Embryonic facial prominence (tissue), 1 donor: ENCODE results near the gene NTMT2.
"Not testable (repeated sequence)": the region's sequence is repeated elsewhere in the genome, so short reads cannot be mapped to it uniquely, and the experiment has no call there.

Source experiments
- DNase-seq: peaks from one replicate; pipeline ENCODE4 v3.0.0-alpha.2; 2016; ENCODE audit errors: extremely low spot score

NTMT2 gene

DNA sequence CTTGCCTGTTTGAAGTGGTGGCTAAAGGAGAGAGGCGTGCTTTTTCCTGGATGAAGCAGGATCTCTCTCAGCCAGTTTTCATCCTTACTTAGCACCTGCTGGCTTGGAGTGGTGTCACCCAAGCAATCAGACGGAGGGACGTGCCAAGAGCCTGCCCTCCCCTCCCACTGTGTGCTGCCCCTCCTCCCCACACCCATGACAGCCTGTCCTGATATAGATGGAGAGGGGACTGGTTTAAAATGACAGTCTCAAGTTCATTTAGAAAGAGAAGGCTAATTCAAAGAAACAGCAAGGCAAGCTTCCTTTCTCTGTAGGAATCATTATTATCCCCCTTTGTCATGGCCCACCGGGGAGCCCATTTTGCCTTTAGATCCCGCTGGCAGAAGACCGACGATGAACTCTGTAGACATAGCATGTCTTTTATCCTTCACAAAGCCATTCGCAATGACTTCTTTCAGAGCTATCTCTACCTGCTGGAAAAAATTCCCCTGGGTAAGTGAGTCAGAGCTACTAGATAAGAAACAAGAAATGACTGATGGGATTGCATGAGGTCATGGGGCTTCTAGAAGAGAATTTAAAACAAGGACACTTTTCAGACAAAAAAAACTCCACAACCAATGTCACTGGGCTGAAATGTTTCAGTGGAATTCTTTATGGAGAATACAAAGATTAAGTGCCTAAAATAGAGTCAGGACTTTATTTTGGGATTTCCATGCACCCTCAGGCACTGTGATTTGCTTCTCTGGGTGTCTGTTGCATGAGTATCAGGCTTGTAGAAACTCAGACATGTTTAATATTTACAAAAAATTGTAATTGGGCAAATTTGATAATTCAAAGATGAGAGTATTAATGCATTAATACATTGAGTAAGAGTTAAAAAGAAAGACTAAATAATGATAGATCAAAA is at the start of gene NTMT2:
NTMT2 (plus strand) TSS at position 190 of the 907 bp plus-strand sequence; CDS start at position 339, 149 bp downstream.
- no peak for DNase-seq

DNA sequence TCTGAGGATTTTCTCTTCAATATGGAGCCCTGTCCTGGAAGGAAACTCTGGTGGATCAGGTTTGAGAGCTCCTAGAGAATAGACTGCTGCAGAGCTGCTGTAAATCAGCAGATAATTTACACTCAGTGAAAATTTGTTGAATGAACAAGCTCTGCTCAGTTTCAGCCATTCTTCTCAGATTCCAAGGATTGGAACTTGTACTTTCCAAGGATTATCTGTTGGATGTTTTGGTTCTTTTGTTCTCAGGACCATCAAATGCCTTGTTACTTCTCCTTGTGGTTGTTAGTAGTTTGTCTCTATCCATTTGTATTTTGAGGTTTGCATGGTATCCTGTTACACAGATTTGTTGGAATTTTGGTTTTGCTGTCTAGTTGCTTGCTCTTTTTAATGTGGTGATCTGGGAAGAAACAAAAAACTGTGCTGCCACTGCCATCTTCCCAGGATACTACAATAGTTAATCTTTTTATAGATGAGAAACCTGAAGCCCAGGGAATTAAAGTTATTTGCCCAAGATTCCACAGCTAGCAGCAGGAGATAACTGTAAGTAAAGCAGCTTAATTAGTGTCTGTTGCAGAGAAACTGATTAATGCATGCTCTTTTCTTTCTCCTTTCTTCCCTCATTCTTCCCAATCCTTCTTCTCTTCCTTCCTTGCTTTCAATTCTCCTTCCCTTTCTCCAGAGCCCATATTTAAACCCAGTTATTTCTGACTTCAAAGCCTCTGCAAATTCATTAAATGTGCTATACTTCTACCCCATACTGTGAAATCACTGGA is 49.6 kb upstream of the NTMT2 start:
- no peak for DNase-seq

DNA sequence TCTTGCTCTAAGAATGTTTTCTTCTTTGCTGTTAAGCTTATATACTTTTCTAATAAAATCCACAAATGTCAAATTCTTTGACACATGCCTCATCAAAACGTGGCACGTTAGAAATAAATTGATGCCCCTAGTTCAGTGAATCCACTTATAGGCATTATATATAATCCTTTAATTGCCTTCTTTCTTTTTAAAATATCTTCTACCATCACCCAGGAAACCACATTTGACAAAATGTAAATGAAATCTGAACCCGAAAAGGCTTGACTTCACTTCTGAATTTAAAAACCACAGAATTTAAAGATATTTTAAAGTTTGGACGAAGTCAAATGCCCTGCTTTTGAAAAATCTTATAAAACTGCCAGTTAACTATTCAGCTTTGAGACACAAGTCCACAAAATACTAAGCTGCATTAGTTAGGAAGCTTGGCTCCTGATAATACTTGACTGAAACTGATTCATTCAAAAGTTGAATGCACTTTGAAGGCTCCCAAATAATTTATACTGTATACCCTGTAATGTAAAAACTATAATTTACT is 48.9 kb upstream of the NTMT2 start:
- DNase-seq = no peak

DNA sequence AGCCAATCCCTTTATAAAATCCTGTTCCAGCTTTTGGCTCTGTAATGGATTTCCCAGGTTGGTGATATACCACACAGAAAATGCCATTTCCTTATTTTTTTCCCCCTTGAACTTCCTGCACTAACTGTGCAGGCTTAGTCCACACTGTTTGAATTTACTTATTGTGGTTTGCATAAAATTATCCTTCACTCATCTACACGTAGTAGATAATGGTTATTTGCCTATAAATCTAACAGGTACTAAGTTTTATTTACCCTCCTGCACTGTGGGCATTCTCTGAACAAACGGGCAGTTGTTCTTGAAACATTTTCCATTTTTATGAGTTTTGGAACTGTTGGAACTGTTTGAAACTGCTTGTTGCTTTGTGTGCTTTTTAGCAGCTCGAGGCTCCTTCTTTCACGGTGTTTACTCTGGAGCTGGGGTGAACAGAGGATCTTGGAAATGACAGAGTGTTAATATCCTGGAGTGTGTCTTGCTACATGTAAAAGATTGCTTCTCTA is 48.3 kb upstream of the NTMT2 start:
- no peak for DNase-seq

DNA sequence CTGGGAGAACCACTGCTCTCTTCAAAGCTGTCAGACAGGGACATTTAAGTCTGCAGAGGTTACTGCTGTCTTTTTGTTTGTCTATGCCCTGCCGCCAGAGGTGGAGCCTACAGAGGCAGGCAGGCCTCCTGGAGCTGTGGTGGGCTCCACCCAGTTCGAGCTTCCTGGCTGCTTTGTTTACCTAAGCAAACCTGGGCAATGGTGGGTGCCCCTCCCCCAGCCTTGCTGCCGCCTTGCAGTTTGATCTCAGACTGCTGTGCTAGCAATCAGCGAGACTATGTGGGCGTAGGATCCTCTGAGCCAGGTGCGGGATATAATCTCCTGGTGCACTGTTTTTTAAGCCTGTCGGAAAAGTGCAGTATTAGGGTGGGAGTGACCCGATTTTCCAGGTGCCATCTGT is 32.6 kb upstream of the NTMT2 start:
- DNase-seq = not testable (repeated sequence)

DNA sequence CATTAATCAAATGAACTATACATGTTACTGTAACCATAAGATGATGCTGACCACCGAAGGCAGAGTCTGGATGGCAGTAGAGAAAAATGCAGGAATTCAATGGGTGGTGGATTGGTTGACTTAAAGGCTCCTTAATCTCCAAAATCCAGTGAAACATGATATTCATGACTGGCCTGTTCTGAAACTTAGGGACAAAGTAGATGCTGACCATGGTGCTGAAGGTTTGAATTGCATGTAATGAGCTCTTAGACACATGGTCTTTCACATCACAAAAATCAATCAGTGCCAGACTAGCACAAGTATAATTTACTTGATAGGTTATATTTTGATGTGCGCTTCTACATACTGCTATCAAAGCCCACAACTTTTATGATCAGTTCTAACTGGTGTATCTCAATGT is 30.9 kb upstream of the NTMT2 start:
- no peak for DNase-seq

DNA sequence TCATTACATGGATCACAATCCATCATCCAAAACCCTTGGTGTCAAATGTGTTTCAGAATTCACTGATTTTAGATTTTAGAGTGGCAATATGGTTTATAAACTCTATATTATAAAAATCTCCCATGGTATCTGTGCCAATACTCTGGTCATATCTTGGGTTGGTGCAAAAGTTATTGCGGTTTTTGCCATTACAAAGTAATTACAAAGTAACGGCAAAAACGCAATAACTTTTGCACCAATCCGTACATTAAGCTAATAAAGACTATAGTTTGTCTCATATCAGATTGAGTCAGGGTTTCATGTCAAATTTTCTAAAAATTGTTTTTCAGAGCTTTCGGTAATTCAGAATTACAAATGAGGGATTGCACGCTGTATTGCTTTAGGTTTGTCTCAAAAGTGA is 23.4 kb upstream of the NTMT2 start:
- DNase-seq = no peak

DNA sequence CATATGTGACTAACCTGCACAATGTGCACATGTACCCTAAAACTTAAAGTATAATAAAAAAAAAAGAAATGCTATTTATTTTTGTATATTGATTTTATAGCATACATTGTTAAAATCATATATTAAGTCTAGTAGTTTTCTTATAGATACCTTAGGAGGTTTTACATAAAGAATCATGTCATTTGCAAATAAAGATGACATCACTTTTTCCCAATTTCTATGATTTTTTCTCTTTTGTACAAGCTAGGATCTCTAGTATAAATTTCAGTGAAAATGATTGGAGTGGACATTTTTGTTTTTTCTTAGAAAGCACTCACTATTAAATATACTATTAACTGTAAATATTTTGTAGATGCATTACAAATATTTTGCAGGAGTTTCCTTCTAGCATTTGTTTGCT is 20.5 kb upstream of the NTMT2 start:
- no peak for DNase-seq

DNA sequence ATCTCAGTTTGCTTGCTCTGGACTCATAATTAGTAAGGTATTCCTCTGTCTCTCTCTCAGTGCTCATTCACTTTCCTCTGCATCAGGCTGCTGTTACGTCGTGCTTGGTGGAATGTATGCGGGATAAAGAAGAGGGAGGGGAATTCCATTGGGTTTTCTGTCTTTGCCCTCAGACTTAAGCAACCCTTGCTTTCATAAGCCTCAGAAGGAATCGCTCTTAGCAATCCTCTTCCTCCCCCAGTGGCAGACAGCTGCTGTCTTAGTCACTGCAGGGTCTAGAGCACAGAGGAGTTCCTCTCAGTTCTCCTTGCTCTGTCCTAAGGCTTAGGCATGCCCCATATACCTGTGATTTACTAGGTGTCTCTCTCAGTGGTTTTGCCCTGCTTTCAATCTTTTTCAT is 19.1 kb upstream of the NTMT2 start:
- DNase-seq = no peak

DNA sequence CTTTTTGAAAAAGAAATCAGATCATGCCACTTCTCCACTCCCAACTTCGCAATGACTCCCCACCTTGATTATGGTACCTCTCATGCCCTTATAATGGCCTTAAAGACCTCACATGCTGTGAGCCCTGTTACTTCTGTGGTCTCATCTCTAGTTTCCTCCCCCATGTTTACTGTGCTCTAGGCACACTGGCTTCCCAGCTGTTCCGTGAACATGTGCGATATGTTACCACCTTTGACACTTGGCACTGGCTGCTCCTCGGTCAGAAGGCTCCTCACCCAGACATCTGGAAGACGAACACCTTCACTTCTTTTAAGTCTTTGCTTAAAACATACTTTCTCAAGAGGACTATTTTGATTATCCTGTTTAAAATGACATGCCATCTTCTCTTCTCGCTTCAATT is 14.3 kb upstream of the NTMT2 start:
- DNase-seq = no peak

DNA sequence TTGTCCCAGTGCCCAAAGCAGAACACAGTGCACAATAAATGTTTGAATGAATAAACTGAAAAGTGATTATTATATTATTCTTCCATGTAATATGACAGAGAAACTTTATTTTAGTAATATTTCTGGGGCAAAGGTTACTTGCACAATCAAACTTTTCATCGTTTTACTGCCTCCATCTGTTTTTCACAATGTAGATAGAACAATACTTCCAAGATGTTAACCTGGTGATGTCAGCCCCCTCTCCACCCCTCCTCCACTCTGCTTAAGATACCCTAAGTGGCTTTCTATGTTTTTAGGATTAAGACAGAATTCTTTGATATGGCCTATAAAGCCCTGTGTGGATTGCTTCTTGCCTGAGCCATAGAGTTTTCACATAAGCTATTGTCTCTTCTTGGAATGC is 13.8 kb upstream of the NTMT2 start:
- DNase-seq = no peak

DNA sequence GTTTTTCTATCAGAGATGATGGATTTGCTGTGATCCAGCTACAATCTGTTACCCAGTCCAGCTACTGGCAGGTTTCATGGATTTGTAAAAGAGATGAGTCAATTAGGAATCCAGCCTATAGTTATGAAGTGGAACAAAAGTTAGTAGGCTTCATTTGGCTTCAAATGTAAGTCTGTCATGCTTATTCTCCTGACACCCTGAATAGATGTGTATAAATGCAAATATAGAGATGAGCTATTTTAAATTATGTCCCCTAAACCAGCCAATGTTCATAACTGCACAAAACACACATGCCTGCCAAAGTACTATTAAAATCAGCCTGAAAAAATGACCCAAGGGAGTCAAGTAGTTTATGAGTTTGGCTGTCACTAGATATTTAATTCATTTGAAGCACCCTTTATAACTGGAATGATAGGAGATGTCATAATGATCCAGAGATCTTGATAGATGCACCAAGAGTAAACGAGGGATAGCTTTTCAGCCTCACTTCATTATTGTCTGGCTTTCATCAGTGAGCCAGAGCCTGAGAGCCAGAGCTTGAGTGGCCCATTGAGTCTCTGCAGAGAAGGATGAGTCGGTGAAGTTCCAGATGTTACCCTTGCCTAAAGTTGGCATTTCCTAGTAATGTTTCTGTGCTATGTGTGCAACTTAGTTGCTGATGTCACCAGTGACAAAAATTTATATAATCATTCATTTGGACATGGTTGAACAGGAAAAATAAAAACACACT is 11.8 kb upstream of the NTMT2 start:
- DNase-seq = no peak

DNA sequence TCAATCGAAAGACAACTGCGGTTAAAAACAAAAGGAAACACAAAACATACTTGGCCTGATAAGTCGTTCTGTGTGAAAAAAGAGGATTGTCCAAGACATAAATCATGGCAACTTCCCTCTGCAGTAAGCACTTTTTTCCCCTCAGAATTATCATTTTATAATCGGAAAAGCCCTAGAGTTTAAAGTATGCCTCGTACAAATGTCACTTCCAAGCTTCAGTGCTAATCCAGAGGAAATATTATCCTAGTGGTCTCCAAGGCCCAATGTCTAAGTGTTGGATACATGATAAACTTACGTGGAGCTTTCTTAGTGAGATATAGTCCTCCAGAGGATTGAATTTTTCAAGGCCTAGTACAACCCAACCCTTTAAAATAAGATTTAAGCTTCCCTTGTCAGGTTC is 11.2 kb upstream of the NTMT2 start:
- DNase-seq = no peak

DNA sequence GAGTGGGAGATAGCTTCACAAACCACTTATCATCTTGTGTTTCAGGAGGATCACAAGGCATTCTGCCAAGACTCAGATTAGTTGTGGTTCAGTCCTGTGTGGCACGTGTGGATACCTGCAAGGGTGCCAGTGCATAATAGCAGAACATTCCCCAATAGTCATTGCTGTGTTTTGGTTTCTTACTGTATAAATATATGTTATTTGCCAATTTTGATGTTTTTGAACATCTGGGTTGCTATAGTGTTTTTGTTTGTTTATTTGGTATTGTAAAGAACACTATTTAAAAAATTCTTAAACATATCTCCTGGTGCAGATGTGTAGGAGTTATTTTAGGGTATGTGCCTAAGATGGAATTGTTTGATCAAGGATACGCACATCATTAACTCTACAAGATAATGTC is 5.4 kb upstream of the NTMT2 start:
- DNase-seq = no peak

DNA sequence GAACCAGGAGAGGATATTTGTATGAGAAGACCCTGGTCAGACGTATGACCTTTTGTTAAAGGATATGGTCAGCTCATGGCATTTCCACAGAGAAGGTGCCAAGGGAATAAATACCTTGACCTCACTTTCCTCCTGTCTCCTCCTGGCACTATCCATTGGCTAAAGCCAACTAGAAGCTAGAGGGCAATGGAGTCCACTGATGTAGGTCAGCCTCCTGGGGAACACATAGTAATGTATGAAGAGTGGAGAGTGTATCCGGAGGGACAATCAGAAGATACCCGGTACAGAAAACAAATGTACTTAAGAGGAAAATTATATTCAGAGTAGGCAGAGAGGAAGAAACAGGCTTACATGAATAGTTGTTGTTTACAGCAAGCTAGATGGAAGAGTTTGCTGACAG is 698 bp upstream of the NTMT2 start:
- DNase-seq = no peak

DNA sequence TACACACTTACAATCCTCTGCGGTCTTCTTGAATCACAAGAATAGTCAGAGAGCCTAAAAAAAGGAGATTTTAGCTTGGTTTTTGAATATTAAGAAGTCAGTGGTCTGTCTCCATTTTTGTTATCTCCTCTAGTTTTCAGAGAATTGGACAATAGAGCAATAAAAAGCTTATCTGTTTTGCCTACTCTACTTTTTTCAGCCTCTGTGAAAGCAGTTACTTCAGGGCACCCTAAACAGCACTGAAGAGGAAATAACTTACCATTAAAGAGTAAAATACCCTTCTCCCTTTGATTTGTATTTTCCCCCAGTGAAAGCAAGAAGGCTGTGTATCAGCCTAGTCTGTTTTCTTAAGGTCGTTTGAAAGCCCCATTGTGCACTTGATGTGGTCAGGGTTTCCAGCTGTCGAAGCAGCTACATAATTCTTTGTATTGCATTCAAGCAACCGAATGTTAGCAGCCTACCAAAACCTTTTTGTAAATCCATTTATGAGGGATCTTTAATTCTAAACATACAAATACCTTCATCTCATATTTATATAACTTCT is 1.0 kb downstream of the NTMT2 start:
- DNase-seq = no peak

DNA sequence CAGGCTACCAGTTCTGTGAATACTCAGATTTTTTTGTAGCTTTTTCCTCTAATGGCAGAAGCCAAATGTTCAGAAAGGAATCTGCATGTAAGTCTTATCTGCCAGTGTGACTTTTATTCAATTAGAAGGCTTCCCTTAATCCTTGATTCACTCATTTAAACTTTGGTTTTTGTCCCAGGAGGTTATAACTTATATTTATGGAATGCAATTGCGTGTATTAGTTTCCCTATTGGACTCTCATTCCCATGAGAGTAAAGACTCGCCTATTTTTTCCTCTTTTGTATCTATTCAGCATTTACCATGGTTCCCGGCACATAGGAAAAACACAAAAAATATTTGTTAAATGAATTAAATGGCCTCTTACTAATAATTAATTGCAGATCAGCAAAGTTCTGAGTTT is 3.5 kb downstream of the NTMT2 start:
- DNase-seq = no peak

DNA sequence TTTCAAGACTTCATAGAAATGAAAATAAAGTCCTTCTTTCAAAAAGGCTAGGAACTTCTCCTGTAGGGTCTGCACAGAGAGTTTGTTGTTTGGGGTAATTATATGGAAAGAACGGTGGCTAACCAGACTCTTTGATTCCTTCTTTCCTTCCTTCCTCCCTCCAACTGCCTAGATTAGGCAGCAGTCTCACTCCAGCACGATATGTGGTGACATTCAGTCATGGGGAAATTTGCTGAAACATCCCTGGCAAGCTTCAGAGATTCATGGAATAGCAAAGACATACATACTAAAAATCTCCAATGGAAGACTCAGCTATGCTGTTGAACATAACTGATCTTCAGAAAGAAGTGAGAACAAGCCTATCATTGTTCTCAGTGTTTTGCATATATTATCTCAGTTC is 4.3 kb downstream of the NTMT2 start:
- DNase-seq = no peak

DNA sequence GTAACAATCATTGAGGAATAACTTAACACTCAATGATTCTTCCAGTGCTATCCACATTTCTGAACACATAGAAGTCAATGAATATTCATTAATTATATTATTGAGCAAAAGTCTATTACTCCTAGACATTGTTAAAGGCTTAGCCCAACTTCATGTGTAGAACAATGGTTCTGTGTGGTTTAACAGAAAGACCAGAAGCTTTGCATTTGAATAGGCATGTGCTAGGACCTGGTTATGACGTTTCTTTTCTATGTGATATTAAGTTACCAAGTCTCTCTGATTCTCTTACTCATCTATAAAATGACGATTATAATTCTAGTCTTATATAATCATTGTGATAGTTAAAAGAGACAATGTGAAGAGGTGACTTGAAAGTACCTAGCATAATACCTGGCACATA is 5.2 kb downstream of the NTMT2 start:
- no peak for DNase-seq

DNA sequence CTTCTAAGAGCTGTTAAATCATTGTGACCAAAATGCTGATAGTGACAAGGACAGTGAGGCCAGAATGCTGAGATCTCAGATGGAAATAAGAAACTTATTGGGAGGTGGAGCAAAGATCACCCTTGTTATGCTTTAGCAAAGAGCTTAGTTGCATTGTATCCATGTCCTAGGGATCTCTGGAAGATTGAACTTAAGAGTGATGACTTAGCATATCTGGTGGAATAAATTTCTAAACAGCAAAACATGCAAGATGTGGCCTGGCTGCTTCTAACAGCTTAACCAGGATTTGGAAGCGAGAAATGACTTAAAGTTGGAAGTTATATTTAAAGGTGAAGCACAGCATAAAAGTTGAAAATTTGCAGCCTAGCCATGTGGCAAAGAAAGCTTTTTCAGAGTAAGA is 7.7 kb downstream of the NTMT2 start:
- no peak for DNase-seq

DNA sequence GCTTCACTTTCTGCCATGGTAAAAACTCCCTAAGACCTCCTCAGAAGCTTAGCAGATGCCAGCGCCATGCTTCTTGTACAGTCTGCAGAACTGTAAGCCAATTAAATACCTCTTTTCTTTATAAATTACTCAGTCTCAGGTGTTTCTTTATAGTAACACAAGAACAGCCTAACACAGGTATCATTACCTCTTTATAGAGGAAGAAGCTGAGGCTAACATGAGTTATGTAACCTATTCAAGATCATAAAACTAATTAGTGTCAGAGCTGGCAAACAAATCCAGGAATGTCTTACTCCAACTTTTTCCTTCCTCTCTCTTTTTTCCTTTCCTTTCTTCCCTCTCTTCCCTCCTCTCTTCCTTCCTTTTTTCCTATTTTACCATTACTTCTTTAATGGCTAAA is 9.3 kb downstream of the NTMT2 start:
- no peak for DNase-seq

DNA sequence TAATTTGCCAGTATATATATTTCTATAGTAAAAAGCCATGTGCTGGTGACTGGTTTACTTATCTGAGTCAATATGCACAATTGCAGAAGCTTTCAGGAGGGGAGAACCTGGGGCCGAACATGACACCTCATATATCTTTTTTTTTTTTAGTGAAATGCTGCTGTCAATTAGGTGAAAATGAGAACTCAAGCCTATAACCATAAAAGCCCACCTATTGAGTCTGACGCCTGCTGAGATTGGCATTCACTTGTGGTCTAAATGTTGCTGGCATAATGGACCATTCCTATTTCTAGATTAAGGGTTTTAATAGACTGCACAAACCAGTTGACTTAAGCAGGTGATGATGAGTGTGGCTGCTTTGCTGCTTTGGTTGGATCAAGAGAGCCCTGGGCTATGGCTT is 10.8 kb downstream of the NTMT2 start:
- DNase-seq = no peak
